HepG2 (cell line): ENCODE data around the gene TDRD10. TPM values are rescaled to one million over a fixed set of nuclear protein-coding genes. Genes with fewer than 3 reads are reported as not detected.

Experiments
- ATAC-seq: fragments of 200-7000 bp; cut with Tn5 transposase; 3 replicates; pipeline ENCODE4 v1.9.1; 2020; ENCODE audit warnings: mild to moderate bottlenecking, moderate library complexity
- BruUV-seq: library from RNA; stranded (reverse); fragments of 400-500 nt; replicated peaks from 2 replicates; lab custom pipeline; 2021; lab: Mats Ljungman, UMichigan
- CTCF ChIA-PET: fragments of 300-600 bp; formaldehyde crosslinking; extraction: SDS; loops from one replicate; lab custom pipeline; 2021; ENCODE audit warnings: low total read pairs, inconsistent platforms, low intra/inter-chr PET ratio; lab: Yijun Ruan, JAX
- POLR2A ChIA-PET: fragments of 350-600 bp; sonication (Branson Sonifier 250); formaldehyde crosslinking; loops from one replicate; lab custom pipeline; 2020; ENCODE audit warnings: antibody characterized with exemption, inconsistent platforms; lab: Yijun Ruan, JAX
- DNase-seq: peaks from one replicate; pipeline ENCODE4 v3.0.0-alpha.2; 2015; ENCODE audit warnings: low spot score
- FAIRE-seq: peaks from 3 replicates; lab custom pipeline; 2011; peaks lifted over from hg19 to GRCh38; lab: Jason Lieb, UNC
- H2AFZ ChIP-seq: one replicate; pipeline ENCODE4 v1.6.1; 2011; ENCODE audit warnings: low read length, inconsistent platforms
- H3K27ac ChIP-seq: fragments of 300-600 bp; 3 replicates; pipeline ENCODE4 v1.8.0; 2011; ENCODE audit warnings: mixed run types, mild to moderate bottlenecking, mixed read lengths, low read length, inconsistent platforms; ENCODE audit not compliant: insufficient read depth; ENCODE audit errors: extremely low read length
- H3K27me3 ChIP-seq, 2 experiments: fragments of 200-600 bp in 1 of 2; 2 replicates in 1 of 2; 3 replicates in 1 of 2; pipeline versions ENCODE4 v1.6.0 to v1.8.0; 2011; ENCODE audit warnings: low read length in 2 of 2, mild to moderate bottlenecking in 2 of 2, moderate library complexity in 2 of 2, inconsistent platforms in 1 of 2; ENCODE audit not compliant: insufficient read depth in 2 of 2, control insufficient read depth in 1 of 2
- H3K36me3 ChIP-seq, 2 experiments: fragments of 200-600 bp in 1 of 2; replicated peaks in 1 of 2; 2 replicates in 1 of 2; 3 replicates in 1 of 2; pipeline versions ENCODE4 v1.5.1 to v1.8.0; 2011; ENCODE audit warnings: low read length in 2 of 2, inconsistent platforms in 1 of 2; ENCODE audit not compliant: insufficient read depth in 2 of 2, control insufficient read depth in 1 of 2
- H3K4me1 ChIP-seq: 2 replicates; pipeline ENCODE4 v1.5.1; 2012; ENCODE audit warnings: low read length, inconsistent platforms; ENCODE audit not compliant: insufficient read depth
- H3K4me2 ChIP-seq: 2 replicates; pipeline ENCODE4 v1.6.0; 2011; ENCODE audit warnings: low read depth, low read length, inconsistent platforms
- H3K4me3 ChIP-seq, 3 experiments: fragments of 200-600 bp in 1 of 3; sonication (generic), shearing (Covaris generic) in 1 of 3; replicated peaks in 1 of 3; 2 replicates each; pipeline ENCODE4 v1.5.1; 2011 to 2016; ENCODE audit warnings: low read length in 3 of 3, inconsistent platforms in 2 of 3, low read depth in 2 of 3, mild to moderate bottlenecking in 2 of 3, control low read depth in 1 of 3, mixed read lengths in 1 of 3; ENCODE audit not compliant: insufficient read depth in 1 of 3
- H3K79me2 ChIP-seq: one replicate; pipeline ENCODE4 v1.6.1; 2011; ENCODE audit warnings: low read length, inconsistent platforms; ENCODE audit not compliant: insufficient read depth
- H3K9ac ChIP-seq: 2 replicates; pipeline ENCODE4 v1.6.0; 2011; ENCODE audit warnings: mild to moderate bottlenecking, low read depth, low read length, inconsistent platforms; ENCODE audit not compliant: insufficient read depth
- H3K9me3 ChIP-seq: 2 replicates; pipeline ENCODE4 v1.5.1; 2012; ENCODE audit warnings: mild to moderate bottlenecking, low read length
- H4K20me1 ChIP-seq: 2 replicates; pipeline ENCODE4 v1.6.0; 2011; ENCODE audit warnings: inconsistent platforms, mild to moderate bottlenecking, low read length, moderate library complexity; ENCODE audit not compliant: insufficient read depth
- CHD2 ChIP-seq: IDR thresholded peaks from 2 replicates; pipeline ENCODE4 v1.6.1; 2011; ENCODE audit warnings: low read depth, low read length, improper control_type of control experiment
- FOXK1 ChIP-seq: sonication (generic); formaldehyde crosslinking; IDR thresholded peaks from 2 replicates; pipeline ENCODE4 v1.4.0; 2020; ENCODE audit warnings: low read depth, missing genetic modification reagents, borderline replicate concordance
- MTERF4 ChIP-seq: sonication (generic); formaldehyde crosslinking; IDR thresholded peaks from 2 replicates; pipeline ENCODE4 v1.8.0; 2023; ENCODE audit warnings: mild to moderate bottlenecking, missing genetic modification reagents
- POLR2G ChIP-seq: fragments of 200-400 bp; formaldehyde crosslinking; IDR thresholded peaks from 2 replicates; pipeline ENCODE4 v1.6.1; 2018; ENCODE audit warnings: mild to moderate bottlenecking, low read depth, low read length, moderate library complexity
- RBFOX2 ChIP-seq: fragments of 200-400 bp; formaldehyde crosslinking; IDR thresholded peaks from 2 replicates; pipeline ENCODE4 v1.6.1; 2017; ENCODE audit warnings: low read depth, mild to moderate bottlenecking, low read length
- SOX5 ChIP-seq: IDR thresholded peaks from 2 replicates; pipeline ENCODE4 v1.6.1; 2016; ENCODE audit warnings: borderline replicate concordance
- SRSF4 ChIP-seq: fragments of 200-400 bp; formaldehyde crosslinking; IDR thresholded peaks from one replicate; pipeline ENCODE4 v1.6.1; 2018; ENCODE audit warnings: mild to moderate bottlenecking, low read depth, low read length, moderate library complexity; ENCODE audit not compliant: poor library complexity, severe bottlenecking
- ZMYM2 ChIP-seq: sonication (generic); formaldehyde crosslinking; IDR thresholded peaks from 2 replicates; pipeline ENCODE4 v1.8.0; 2022; ENCODE audit warnings: mild to moderate bottlenecking, missing genetic modification reagents
- ZNF280B ChIP-seq: sonication (generic); formaldehyde crosslinking; IDR thresholded peaks from 2 replicates; pipeline ENCODE4 v1.5.0; 2020; ENCODE audit warnings: missing genetic modification reagents, mild to moderate bottlenecking, borderline replicate concordance
- WGBS: methylation state at CpG from one replicate; pipeline ENCODE4 v1.1.6; 2017; ENCODE audit warnings: low lambda C conversion rate; 5-methylcytosine and 5-hydroxymethylcytosine counted together
- in situ Hi-C: cut with HindIII; loops from 2 replicates; pipeline ENCODE4 v1.10.0; 2017; ENCODE audit warnings: low pct_unique_long_range_greater_than_20kb; ENCODE audit not compliant: extremely low pct_ligation_motif_present
- intact Hi-C: fragments of 100-400 bp; cut with micrococcal nuclease; formaldehyde crosslinking; loops from one replicate; pipeline ENCODE4 v1.10.0; 2022; ENCODE audit not compliant: unreplicated experiment
- polyA plus RNA-seq, 8 experiments: library from polyadenylated mRNA; depleted of rRNA in 3 of 8; stranded (reverse) in 7 of 8; unstranded in 1 of 8; fragments of >200 nt; fragmentation: Illumina TruSeq in 4 of 8; extraction: Trizol in 4 of 8; gene quantifications; 2 replicates each; pipeline versions ENCODE4 v1.2.1 to v1.2.3, GENCODE V29; 2011 to 2016; ENCODE audit warnings: low read depth in 4 of 8, missing spikeins in 1 of 8, mixed read lengths in 1 of 8; ENCODE audit not compliant: insufficient read depth in 1 of 8
- total RNA-seq, 5 experiments: library from RNA; depleted of rRNA; stranded (reverse); fragments of >200 nt; fragmentation: Illumina TruSeq; extraction: Trizol; gene quantifications; 2 replicates each; pipeline ENCODE4 v1.2.3, GENCODE V29; 2016; ENCODE audit warnings: low read depth in 1 of 5

TDRD10 gene
- total and polyA plus RNA-seq, 2 of the 13 experiments (the other 11 are each of a cell fraction or from before 2014, with no cell fraction given) = not detected

- TF ChIP-seq CHD2 (no peak), SOX5 (CRISPR knock-in tag) (no peak), RBFOX2 (0 out of 2 replicates have a peak, but pooled peaks have one; percentile 25), ZNF280B (CRISPR knock-in tag) (no peak), SRSF4 (no peak)
- intact Hi-C loops (no loop called here), in situ Hi-C loops (no loop called here)
- WGBS = 80% methylated on average over 6 of the region's 6 CpGs
- no peak for ATAC-seq
- no peaks in the 10 kb centered on the region for H3K27me3 ChIP-seq
- H3K9me3 ChIP-seq = no peaks in the 10 kb centered on the region
- no peak overlapping the region for H2AFZ ChIP-seq
- POLR2A ChIA-PET = no interaction called here
- BruUV-seq = no TSS peak
- CTCF ChIA-PET = no interaction called here
- H3K4me3 ChIP-seq = no peak overlapping the region
- no peak overlapping the region for H3K9ac ChIP-seq
- H4K20me1 ChIP-seq = no peaks in the 10 kb centered on the region
- peaks cover 30% of the 10 kb centered on the region for H3K4me1 ChIP-seq
- no peak overlapping the region for H3K27ac ChIP-seq
- no peak overlapping the region for H3K4me2 ChIP-seq
- peaks cover 7% of the 10 kb centered on the region for H3K79me2 ChIP-seq
- DNase-seq = no peak
- H3K36me3 ChIP-seq = peaks cover 37 to 68% of the 10 kb centered on the region in 2 experiments
- no peak for FAIRE-seq
Observed at GRCh38 chr1:154550657-154551056, 48.6 kb downstream of the TDRD10 start.

GRCh38 chr1:154551474-154551873 is 49.5 kb downstream of the TDRD10 start:
- H3K9me3 ChIP-seq = no peaks in the 10 kb centered on the region
- FAIRE-seq (no peak), DNase-seq (no peak)
- H4K20me1 ChIP-seq = no peaks in the 10 kb centered on the region
- peaks cover 37% of the 10 kb centered on the region for H3K4me1 ChIP-seq
- no TSS peak for BruUV-seq
- H3K79me2 ChIP-seq = peaks cover 14% of the 10 kb centered on the region
- POLR2A ChIA-PET = no interaction called here
- H3K36me3 ChIP-seq = peaks cover 39 to 72% of the 10 kb centered on the region in 2 experiments
- 100% methylated on average over 1 of the region's 4 CpGs for WGBS
- in situ Hi-C loops = no loop called here
- no peak overlapping the region for H3K4me2 ChIP-seq
- no peak overlapping the region for H3K4me3 ChIP-seq
- CTCF ChIA-PET = no interaction called here
- intact Hi-C loops = no loop called here
- TF ChIP-seq FOXK1 = no peak
- no peak for TF ChIP-seq POLR2G
- TF ChIP-seq ZMYM2 (CRISPR knock-in tag) = no peak
- no peak for TF ChIP-seq MTERF4 (CRISPR knock-in tag)
- TF ChIP-seq, all 625 proteins: peak for 0
- no peak overlapping the region for H2AFZ ChIP-seq
- no peak overlapping the region for H3K9ac ChIP-seq
- no peak overlapping the region for H3K27ac ChIP-seq
- no peaks in the 10 kb centered on the region for H3K27me3 ChIP-seq
- ATAC-seq = no peak
